ENCODE measurements around the gene GH1.
A peak's percentile ranks its signal among the peaks of the same experiment; 100 is the strongest.
"Not testable (repeated sequence)": the region's sequence is repeated elsewhere in the genome, so short reads cannot be mapped to it uniquely, and the experiment has no call there.

Gene GH1

DNA sequence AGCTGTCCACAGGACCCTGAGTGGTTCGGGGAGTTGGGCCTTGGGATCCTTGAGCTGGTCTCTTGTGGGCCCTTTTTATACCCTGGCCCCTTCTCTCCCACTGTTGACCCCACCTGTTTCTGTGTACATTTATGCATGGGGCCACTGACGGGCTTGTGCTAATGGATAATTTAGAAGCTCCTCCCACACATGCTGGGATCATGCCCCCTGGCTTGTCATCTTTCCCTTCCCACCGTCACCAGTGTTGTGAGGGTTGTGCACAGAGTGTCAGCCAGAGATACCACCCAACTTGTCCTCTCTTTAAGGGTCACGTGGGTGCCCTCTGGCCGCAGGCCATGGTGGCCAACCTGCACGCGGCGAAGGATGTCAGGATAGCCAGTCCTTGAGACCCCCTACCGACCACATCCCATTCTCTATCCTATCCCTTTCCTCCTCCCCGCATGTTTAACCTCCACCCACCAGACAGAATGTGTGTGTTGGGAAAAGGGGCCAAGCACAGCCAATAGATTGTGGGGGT is at the start of gene GH1:
Gene GH1, minus strand, starts transcription at position 51 of the 517 bp plus-strand sequence. CDS start 63 bp downstream, outside the sequence.
- not testable (repeated sequence) for H3K27ac ChIP-seq (ENCODE audit: low read depth, low read length); H3K36me3 ChIP-seq (ENCODE audit: insufficient read depth, low read length); H3K4me3 ChIP-seq (ENCODE audit: low read depth, low read length)

DNA sequence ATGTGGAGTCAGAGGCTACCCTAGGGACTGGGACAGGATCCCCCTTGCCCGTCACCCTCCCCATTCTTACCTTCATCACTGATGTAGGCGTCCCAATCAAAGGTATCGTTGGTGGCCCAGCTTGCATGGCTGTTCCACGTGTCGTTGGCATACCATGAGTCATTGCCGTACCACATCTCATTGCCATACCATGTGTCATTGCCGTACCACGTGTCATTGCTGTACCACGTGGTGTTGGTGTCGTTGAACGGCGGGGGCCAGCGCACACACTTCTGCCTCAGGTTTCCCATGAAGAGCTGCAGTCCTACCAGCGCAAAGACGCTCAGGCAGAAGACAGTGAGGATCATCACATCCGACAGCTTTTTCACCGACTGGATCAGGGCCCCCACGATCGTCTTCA is 49.3 kb upstream of the GH1 start:
- no peak overlapping the region for H3K4me3 ChIP-seq (ENCODE audit: low read depth, low read length)
- no peaks in the 10 kb centered on the region for H3K36me3 ChIP-seq (ENCODE audit: insufficient read depth, low read length)
- H2AFZ ChIP-seq (ENCODE audit: low read length, unreplicated experiment), result no peak overlapping the region

More for the DNA sequence above, at the start of gene GH1:
- H3K4me1 ChIP-seq (ENCODE audit: control insufficient read depth, insufficient read depth, low read length, unreplicated experiment); H3K79me2 ChIP-seq (ENCODE audit: control insufficient read depth, insufficient read depth, low read length, unreplicated experiment); H2AFZ ChIP-seq (ENCODE audit: low read length, unreplicated experiment); H3K27me3 ChIP-seq (ENCODE audit: insufficient read depth, low read length): not testable (repeated sequence)

DNA sequence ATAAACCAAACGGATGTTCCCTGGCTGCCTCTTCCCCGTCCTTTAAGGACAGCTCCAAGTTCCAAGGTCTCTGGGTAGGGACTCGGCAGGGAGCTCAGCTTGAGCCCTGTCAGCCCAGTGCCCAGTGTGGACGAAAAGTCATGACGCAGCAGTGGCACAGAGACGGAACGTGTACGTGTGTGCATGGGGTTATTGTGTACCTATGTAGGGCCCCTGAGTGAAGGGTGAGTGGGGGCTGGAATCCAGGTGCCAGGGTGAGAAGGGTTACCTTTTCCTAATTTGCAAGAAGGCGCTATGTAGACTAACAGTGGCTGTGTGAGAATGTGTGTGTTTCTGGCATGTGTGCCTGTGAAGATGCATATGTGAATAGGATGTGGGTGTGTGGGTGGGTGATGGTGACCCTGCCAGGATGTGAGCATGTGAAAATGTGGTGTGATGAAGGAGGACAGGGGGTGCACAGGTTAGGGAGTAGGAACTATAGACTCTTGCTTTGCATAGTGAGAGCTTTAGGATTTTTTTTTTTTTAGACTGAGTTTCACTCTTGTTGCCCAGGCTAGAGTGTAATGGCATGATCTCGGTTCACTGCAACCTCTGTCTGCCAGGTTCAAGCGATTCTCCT is 48.1 kb upstream of the GH1 start:
- Histone ChIP-seq H3K4me1 (ENCODE audit: control insufficient read depth, insufficient read depth, low read length, unreplicated experiment) (no peaks in the 10 kb centered on the region), H3K4me3 (ENCODE audit: low read depth, low read length) (no peak overlapping the region), H3K27ac (ENCODE audit: low read depth, low read length) (no peak overlapping the region), H3K27me3 (ENCODE audit: insufficient read depth, low read length) (no peaks in the 10 kb centered on the region), H3K79me2 (ENCODE audit: control insufficient read depth, insufficient read depth, low read length, unreplicated experiment) (no peaks in the 10 kb centered on the region), H2AFZ (ENCODE audit: low read length, unreplicated experiment) (no peak overlapping the region), H3K36me3 (ENCODE audit: insufficient read depth, low read length) (no peaks in the 10 kb centered on the region)

More for the DNA sequence above, 49.3 kb upstream of the GH1 start:
- no peak overlapping the region for H3K27ac ChIP-seq (ENCODE audit: low read depth, low read length)
- no peaks in the 10 kb centered on the region for H3K79me2 ChIP-seq (ENCODE audit: control insufficient read depth, insufficient read depth, low read length, unreplicated experiment)
- H3K4me1 ChIP-seq (ENCODE audit: control insufficient read depth, insufficient read depth, low read length, unreplicated experiment), result no peaks in the 10 kb centered on the region
- no peaks in the 10 kb centered on the region for H3K27me3 ChIP-seq (ENCODE audit: insufficient read depth, low read length)

DNA sequence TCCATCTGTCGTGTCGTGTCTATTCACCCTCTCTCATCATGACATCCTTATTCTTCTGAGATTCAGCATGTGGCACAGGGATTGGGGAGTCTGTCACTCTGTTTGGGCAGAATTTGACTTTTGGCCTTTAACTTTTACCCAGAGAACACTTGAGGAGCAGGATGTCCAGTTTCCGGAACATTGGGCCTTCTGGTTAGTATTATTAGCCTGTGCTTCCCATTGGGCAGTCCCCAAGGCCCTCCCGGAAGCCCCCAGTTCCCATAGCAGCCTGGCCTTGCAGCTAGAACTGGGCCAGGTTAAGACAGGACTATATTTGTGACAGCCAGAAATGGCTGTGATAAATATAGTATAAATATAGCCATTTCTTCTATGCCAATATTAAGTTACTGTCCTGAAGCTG is 44.5 kb upstream of the GH1 start:
- H3K4me1 ChIP-seq (ENCODE audit: control insufficient read depth, insufficient read depth, low read length, unreplicated experiment), result no peaks in the 10 kb centered on the region

DNA sequence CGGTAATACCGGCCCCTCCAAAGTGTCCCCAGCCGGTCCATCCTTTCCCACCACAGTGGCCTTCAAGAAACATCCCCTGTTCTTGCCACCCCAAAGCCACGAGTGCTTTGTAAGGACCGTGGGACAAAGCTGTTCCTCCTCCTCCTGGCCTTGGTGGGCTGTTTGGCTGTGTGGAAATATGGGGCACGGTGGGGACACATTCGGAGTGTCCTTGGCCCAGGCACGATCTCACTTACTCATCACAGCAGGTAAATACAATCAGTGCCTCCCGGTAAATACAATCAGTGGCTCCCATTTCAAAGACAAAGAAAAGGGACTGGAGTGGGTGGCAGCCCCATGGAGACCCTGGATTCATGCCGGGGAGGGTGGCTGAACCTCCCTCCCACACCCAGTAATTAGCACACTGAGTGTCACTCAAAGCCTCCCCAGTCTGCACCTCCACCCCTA is 43.7 kb upstream of the GH1 start:
- Histone ChIP-seq H3K4me3 (ENCODE audit: low read depth, low read length) (no peak overlapping the region), H3K4me1 (ENCODE audit: control insufficient read depth, insufficient read depth, low read length, unreplicated experiment) (no peaks in the 10 kb centered on the region), H3K27me3 (ENCODE audit: insufficient read depth, low read length) (no peaks in the 10 kb centered on the region), H2AFZ (ENCODE audit: low read length, unreplicated experiment) (no peak overlapping the region), H3K36me3 (ENCODE audit: insufficient read depth, low read length) (no peaks in the 10 kb centered on the region), H3K27ac (ENCODE audit: low read depth, low read length) (no peak overlapping the region), H3K79me2 (ENCODE audit: control insufficient read depth, insufficient read depth, low read length, unreplicated experiment) (no peaks in the 10 kb centered on the region)

More for the DNA sequence above, 44.5 kb upstream of the GH1 start:
- H3K27me3 ChIP-seq (ENCODE audit: insufficient read depth, low read length), result no peaks in the 10 kb centered on the region
- no peaks in the 10 kb centered on the region for H3K36me3 ChIP-seq (ENCODE audit: insufficient read depth, low read length)
- no peak overlapping the region for H2AFZ ChIP-seq (ENCODE audit: low read length, unreplicated experiment)
- H3K79me2 ChIP-seq (ENCODE audit: control insufficient read depth, insufficient read depth, low read length, unreplicated experiment), result no peaks in the 10 kb centered on the region
- H3K27ac ChIP-seq (ENCODE audit: low read depth, low read length), result no peak overlapping the region
- no peak overlapping the region for H3K4me3 ChIP-seq (ENCODE audit: low read depth, low read length)

DNA sequence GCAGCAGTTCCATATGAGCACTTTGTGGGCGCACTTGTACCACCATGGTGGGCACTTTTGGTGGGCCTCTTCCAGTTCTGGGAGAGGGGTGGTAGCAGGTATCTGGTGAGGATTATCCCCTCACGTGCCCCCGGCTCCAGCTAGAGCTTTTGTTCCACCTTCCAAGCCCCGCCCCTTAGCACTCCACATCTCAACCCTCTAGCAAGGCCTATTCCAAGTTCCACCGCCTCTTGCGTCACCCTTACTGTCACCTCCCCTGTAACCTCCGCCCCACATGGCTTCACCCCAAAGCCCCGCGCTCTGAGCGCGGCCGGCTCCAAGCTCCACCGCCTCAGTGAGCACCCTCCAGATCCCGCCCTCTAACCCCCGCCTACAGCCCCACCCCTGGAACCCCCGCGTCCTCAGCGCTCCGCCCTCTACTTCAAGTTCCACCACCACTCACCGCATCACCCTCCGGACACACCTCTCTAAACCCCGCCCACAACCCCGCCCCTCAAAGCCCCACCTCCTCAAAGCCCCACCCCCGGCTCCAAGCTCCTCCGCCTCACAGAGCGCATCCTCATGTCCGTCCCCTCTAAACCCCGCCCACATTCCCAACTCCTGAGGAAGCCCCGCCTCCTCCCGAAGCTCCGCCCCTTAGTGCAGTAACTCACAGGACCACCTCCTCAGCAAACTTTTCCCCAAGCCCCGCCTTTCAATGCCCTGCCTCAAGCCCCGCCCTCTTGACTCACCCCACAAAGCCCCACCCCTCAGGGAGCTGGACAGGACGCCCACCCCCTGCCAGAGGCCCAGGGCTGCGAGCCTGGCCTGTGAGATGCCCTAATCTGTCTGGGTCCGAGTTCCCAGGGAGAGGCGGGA is 42.9 kb upstream of the GH1 start:
- Histone ChIP-seq H3K27ac (ENCODE audit: low read depth, low read length) (no peak overlapping the region), H3K4me1 (ENCODE audit: control insufficient read depth, insufficient read depth, low read length, unreplicated experiment) (no peaks in the 10 kb centered on the region), H2AFZ (ENCODE audit: low read length, unreplicated experiment) (no peak overlapping the region), H3K79me2 (ENCODE audit: control insufficient read depth, insufficient read depth, low read length, unreplicated experiment) (no peaks in the 10 kb centered on the region), H3K36me3 (ENCODE audit: insufficient read depth, low read length) (no peaks in the 10 kb centered on the region), H3K27me3 (ENCODE audit: insufficient read depth, low read length) (no peaks in the 10 kb centered on the region), H3K4me3 (ENCODE audit: low read depth, low read length) (0 out of 2 replicates have a peak overlapping the region, but pooled peaks have one; percentile 1)

DNA sequence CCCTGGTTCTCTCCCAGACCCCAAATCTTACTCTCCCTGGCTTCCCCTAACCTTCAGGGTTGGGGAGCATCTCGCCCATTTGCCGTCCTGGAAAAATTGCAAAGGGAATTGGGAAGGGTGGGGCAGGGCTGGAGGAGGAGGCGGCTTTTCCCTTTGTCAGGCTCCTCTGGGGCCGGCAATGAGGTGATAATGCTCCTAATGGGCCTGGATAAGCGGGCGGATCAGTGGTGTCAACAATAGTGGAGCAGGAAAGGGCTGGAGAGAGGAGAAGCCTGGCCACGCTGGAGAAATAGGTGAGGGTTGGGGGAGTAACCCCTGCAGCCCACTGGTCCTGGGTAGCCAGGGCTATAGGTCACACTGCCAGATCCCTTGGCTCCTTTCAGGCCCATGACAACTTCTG is 41.8 kb upstream of the GH1 start:
- H3K4me1 ChIP-seq (ENCODE audit: control insufficient read depth, insufficient read depth, low read length, unreplicated experiment), result no peaks in the 10 kb centered on the region
- H3K27me3 ChIP-seq (ENCODE audit: insufficient read depth, low read length), result no peaks in the 10 kb centered on the region
- H3K27ac ChIP-seq (ENCODE audit: low read depth, low read length), result no peak overlapping the region
- no peaks in the 10 kb centered on the region for H3K36me3 ChIP-seq (ENCODE audit: insufficient read depth, low read length)
- no peak overlapping the region for H3K4me3 ChIP-seq (ENCODE audit: low read depth, low read length)
- no peaks in the 10 kb centered on the region for H3K79me2 ChIP-seq (ENCODE audit: control insufficient read depth, insufficient read depth, low read length, unreplicated experiment)
- no peak overlapping the region for H2AFZ ChIP-seq (ENCODE audit: low read length, unreplicated experiment)

DNA sequence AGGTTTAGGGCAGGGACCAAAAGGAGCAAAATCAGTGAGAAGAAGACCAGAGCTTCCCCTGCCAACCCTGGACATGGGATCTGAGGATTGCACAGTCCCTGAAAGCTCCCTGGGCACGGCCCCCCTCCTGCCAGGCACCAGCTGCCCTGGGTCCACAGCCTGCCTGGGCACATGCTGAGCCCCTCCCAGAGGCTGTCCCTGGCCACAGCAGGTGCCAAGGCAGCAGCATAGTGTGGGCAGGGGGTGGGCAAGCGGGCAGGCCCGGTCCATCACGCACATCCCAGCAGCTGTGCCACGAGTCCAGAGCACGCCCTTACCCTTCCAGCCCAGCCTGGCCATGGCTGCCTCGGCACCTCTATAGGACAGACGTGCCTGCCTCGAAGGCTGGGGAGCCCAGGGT is 41.4 kb upstream of the GH1 start:
- H3K4me1 ChIP-seq (ENCODE audit: control insufficient read depth, insufficient read depth, low read length, unreplicated experiment), result no peaks in the 10 kb centered on the region
- H3K79me2 ChIP-seq (ENCODE audit: control insufficient read depth, insufficient read depth, low read length, unreplicated experiment), result no peaks in the 10 kb centered on the region
- H3K27me3 ChIP-seq (ENCODE audit: insufficient read depth, low read length), result no peaks in the 10 kb centered on the region
- no peak overlapping the region for H2AFZ ChIP-seq (ENCODE audit: low read length, unreplicated experiment)
- no peaks in the 10 kb centered on the region for H3K36me3 ChIP-seq (ENCODE audit: insufficient read depth, low read length)
- no peak overlapping the region for H3K27ac ChIP-seq (ENCODE audit: low read depth, low read length)
- H3K4me3 ChIP-seq (ENCODE audit: low read depth, low read length), result no peak overlapping the region

DNA sequence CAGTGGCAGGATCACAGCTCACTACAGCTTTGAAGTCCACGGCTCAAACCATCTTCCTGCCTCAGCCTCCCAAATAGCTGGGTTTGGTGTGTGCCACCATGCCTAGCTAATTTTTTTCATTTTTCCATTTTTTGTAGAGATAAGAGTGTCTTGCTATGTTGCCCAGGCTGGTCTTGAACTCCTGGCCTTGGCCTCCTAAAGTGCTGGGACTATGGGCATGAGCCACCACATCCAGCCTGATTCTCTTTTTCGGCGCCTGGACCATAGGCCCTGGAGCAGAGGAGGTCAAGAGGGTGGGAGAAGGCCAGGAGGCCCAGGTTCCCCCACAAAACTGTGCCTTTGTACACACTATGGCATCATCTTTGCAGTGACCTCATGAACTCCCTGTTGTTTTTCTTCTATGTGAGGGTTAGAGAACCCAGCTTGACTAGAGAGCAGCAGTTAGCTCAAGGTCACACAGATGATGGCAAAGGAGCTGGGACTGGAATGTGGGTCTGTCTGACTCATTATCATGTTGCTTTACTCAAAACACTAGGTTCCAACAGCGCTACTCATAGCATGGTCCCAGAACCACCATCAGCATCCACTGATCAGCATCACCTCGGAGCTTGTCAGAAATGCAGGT is 37.8 kb upstream of the GH1 start:
- no peaks in the 10 kb centered on the region for H3K4me1 ChIP-seq (ENCODE audit: control insufficient read depth, insufficient read depth, low read length, unreplicated experiment)
- no peak overlapping the region for H3K4me3 ChIP-seq (ENCODE audit: low read depth, low read length)
- no peaks in the 10 kb centered on the region for H3K27me3 ChIP-seq (ENCODE audit: insufficient read depth, low read length)
- H3K27ac ChIP-seq (ENCODE audit: low read depth, low read length), result no peak overlapping the region
- H3K79me2 ChIP-seq (ENCODE audit: control insufficient read depth, insufficient read depth, low read length, unreplicated experiment), result no peaks in the 10 kb centered on the region
- no peak overlapping the region for H2AFZ ChIP-seq (ENCODE audit: low read length, unreplicated experiment)
- H3K36me3 ChIP-seq (ENCODE audit: insufficient read depth, low read length), result no peaks in the 10 kb centered on the region

DNA sequence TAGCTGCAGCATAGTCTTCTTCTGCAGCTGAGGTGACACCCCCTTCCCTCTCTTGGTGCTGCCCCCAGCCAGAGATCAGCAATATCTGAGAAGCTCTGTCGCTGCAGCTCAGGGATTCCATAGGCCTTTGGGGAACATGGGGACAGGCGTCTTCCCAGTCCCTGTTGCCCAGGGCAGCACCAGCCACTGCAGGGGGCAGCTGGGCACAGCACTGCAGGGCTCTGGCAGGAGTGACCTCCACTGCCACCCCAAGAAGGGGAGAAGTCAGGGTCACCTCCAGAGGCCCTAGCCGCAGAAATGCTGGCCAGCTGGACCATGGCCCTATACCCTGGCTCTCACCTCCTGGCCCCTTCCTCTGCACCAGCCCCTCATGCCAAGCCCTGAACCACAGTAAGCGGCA is 37.2 kb upstream of the GH1 start:
- H3K27me3 ChIP-seq (ENCODE audit: insufficient read depth, low read length), result no peaks in the 10 kb centered on the region
- H3K4me3 ChIP-seq (ENCODE audit: low read depth, low read length), result no peak overlapping the region
- no peak overlapping the region for H2AFZ ChIP-seq (ENCODE audit: low read length, unreplicated experiment)
- H3K4me1 ChIP-seq (ENCODE audit: control insufficient read depth, insufficient read depth, low read length, unreplicated experiment), result no peaks in the 10 kb centered on the region
- no peaks in the 10 kb centered on the region for H3K79me2 ChIP-seq (ENCODE audit: control insufficient read depth, insufficient read depth, low read length, unreplicated experiment)
- H3K27ac ChIP-seq (ENCODE audit: low read depth, low read length), result no peak overlapping the region
- no peaks in the 10 kb centered on the region for H3K36me3 ChIP-seq (ENCODE audit: insufficient read depth, low read length)

All from ACC112 (cell line).